Testis (tissue), 2 donors: ENCODE data around the gene RAB36.

Experiments used
- CTCF ChIP-seq, 3 experiments: fragments of 450-650 bp in 2 of 3; fragments of 200-600 bp in 1 of 3; sonication (generic) in 1 of 3; IDR thresholded peaks; one replicate each; pipeline ENCODE4 v1.5.1; 2016 to 2019; ENCODE audit warnings: antibody characterized with exemption in 3 of 3, mild to moderate bottlenecking in 2 of 3, moderate library complexity in 1 of 3
- POLR2A ChIP-seq: fragments of 450-650 bp; IDR thresholded peaks from one replicate; pipeline ENCODE4 v1.6.1; 2017; ENCODE audit warnings: antibody characterized with exemption, mild to moderate bottlenecking, moderate library complexity

GRCh38 chr22:23131931-23132330 is 13.3 kb upstream of the RAB36 start:
- TF ChIP-seq CTCF (IDR thresholded peaks at IDR 0.05) (no peak), POLR2A (no peak)
